ENCODE data around the gene A3GALT2.

The A3GALT2 gene

DNA sequence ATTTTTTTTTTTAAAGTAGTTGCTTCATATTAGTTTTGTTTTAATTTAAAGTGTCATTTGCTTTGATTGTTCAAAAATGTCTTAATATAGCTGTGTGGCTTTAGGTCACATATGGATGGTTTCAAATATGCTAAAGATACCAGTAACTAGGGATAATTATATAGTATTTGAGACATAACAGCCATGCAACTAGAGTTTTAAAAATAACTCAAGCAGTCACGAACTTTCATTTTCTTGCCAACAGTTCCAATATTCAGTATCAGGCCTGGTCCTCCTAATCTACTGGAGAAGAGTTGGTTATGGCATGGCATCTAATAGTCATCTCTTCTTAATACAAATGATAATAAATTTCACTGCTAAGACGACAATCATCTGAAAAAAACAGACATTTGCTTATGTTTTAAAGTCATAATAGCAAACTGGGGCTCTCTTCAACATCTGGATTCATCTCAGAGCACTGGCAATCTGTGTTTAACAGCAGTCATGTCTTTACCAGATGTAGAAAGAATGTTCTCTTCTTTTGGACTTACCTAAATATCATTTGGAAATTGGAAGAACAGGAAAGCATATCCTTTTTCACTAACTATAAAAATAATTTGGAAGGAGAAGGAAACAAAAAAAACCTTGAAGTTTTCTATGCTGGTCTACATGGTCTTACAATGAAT, 24.1 kb upstream of the A3GALT2 start:
- TF ChIP-seq, protein P1, sequence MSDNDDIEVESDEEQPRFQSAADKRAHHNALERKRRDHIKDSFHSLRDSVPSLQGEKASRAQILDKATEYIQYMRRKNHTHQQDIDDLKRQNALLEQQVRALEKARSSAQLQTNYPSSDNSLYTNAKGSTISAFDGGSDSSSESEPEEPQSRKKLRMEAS (IDR thresholded peaks at IDR 0.05; ENCODE audit: low read depth, low read length) = no peak
- TF ChIP-seq MYC (IDR thresholded peaks at IDR 0.05; ENCODE audit: low read depth, low read length) (no peak), POLR2A (IDR thresholded peaks at IDR 0.05; ENCODE audit: extremely low read depth, insufficient read length) (no peak)
- TF ChIP-seq, protein P2, sequence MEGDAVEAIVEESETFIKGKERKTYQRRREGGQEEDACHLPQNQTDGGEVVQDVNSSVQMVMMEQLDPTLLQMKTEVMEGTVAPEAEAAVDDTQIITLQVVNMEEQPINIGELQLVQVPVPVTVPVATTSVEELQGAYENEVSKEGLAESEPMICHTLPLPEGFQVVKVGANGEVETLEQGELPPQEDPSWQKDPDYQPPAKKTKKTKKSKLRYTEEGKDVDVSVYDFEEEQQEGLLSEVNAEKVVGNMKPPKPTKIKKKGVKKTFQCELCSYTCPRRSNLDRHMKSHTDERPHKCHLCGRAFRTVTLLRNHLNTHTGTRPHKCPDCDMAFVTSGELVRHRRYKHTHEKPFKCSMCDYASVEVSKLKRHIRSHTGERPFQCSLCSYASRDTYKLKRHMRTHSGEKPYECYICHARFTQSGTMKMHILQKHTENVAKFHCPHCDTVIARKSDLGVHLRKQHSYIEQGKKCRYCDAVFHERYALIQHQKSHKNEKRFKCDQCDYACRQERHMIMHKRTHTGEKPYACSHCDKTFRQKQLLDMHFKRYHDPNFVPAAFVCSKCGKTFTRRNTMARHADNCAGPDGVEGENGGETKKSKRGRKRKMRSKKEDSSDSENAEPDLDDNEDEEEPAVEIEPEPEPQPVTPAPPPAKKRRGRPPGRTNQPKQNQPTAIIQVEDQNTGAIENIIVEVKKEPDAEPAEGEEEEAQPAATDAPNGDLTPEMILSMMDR (IDR thresholded peaks at IDR 0.05; ENCODE audit: low read depth, low read length) = no peak
- no peak for DNase-seq (ENCODE audit: low read depth)
- no peak overlapping the region for H3K4me3 ChIP-seq (ENCODE audit: low read depth, low read length)

DNA sequence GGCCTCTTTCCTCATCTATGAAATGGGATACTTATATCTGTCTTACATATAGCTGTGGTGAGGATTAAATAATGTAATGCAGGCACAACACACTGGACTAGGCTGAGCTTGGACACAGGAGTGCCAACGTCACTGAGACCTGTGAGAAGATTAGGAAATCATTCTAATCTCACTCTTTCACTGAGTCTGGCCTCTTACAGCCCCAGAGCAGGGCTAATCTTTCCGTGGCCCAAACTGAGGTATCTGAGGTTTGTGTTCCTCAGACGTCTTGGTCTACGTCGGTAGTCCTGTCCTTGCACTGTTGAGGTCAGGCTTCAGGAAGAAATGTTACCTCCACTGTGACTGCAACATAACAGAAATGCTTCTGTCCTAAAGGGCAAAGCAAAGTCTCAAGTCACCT, 22.6 kb upstream of the A3GALT2 start:
- TF ChIP-seq, protein P1 (IDR thresholded peaks at IDR 0.05; ENCODE audit: low read depth, low read length) = no peak
- TF ChIP-seq, protein P2 (IDR thresholded peaks at IDR 0.05; ENCODE audit: low read depth, low read length) = no peak
- TF ChIP-seq MYC (IDR thresholded peaks at IDR 0.05; ENCODE audit: low read depth, low read length) (no peak), POLR2A (IDR thresholded peaks at IDR 0.05; ENCODE audit: extremely low read depth, insufficient read length) (no peak)
- no peak overlapping the region for H3K4me3 ChIP-seq (ENCODE audit: low read depth, low read length)
- no peak for DNase-seq (ENCODE audit: low read depth)

DNA sequence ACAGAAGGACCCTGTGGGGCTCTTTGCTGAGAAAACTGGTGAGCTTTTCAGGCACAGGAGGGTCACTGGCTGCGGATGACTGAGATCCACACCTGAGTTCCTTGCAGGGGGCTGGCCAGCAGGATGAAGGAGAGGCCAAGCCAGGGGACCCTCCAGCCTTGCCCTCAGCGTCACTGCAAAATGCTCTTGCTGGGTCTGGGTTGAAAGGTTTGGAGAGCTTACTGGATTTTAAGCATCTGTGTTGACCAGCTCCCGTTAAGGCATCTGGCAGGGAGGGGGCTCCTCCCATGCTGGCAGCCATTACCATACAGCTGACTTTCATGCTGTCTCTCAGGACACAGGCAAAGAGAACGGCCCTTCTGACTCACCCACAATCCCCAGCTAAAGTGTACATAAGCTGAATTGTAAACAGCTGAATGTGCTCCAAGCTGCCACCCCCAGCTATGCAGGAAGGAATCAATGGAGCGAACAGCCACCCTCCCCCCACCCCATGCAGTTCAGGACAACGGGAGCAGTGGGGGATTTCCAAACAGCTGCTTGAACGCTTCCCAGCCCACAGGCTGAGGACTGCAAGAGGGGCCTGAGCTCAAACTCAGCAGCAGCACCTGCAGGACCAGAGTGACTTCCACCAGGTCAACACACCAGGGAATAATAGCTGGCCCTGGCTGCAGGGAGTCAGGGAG, 21.3 kb upstream of the A3GALT2 start:
- DNase-seq (ENCODE audit: low read depth) = no peak
- no peak for TF ChIP-seq MYC (IDR thresholded peaks at IDR 0.05; ENCODE audit: low read depth, low read length)
- no peak overlapping the region for H3K4me3 ChIP-seq (ENCODE audit: low read depth, low read length)

DNA sequence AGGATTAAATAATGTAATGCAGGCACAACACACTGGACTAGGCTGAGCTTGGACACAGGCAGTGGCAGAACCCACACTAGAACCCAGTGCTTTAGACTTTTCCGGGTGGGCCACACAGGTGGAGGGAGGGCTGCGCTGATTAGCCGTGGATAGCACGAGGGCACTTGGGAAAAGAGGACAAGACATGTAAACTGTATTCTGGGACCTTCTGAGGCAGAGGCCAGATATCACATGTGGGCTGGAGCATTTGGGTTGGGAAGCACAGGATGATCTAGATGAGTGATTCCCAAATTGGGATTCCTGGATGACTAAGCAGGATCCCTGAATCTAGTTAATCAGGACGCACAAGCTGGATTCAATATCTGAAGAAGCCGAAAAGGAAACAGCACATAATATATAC, 20.3 kb upstream of the A3GALT2 start:
- no peak for TF ChIP-seq POLR2A (IDR thresholded peaks at IDR 0.05; ENCODE audit: extremely low read depth, insufficient read length)
- TF ChIP-seq MYC (IDR thresholded peaks at IDR 0.05; ENCODE audit: low read depth, low read length) = no peak
- TF ChIP-seq, protein P1 (IDR thresholded peaks at IDR 0.05; ENCODE audit: low read depth, low read length) = no peak
- TF ChIP-seq, protein P2 (IDR thresholded peaks at IDR 0.05; ENCODE audit: low read depth, low read length) = no peak
- no peak overlapping the region for H3K4me3 ChIP-seq (ENCODE audit: low read depth, low read length)
- DNase-seq (ENCODE audit: low read depth) = no peak

DNA sequence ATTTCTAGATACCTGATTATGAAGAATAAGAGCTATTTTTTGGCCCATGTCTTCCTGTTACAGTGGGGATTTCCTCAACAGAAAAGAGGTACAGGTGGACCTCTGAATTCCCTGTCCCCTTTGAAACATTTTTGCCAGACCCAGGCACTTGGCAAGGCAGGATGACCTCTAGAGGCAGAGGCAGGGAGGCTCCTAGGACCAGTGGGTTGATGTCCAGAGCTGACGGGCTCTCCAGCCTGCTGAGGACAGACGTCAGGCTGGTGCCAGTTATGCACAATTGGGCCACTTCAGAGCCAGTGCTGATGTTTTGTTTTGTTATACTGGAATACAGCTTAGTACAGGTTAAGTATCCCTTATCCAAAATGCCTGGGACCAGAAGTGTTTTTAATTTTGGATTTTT, 18.5 kb upstream of the A3GALT2 start:
- no peak overlapping the region for H3K4me3 ChIP-seq (ENCODE audit: low read depth, low read length)
- no peak for TF ChIP-seq POLR2A (IDR thresholded peaks at IDR 0.05; ENCODE audit: extremely low read depth, insufficient read length)
- TF ChIP-seq, protein P1 (IDR thresholded peaks at IDR 0.05; ENCODE audit: low read depth, low read length) = no peak
- TF ChIP-seq MYC (IDR thresholded peaks at IDR 0.05; ENCODE audit: low read depth, low read length) = no peak
- TF ChIP-seq, protein P2 (IDR thresholded peaks at IDR 0.05; ENCODE audit: low read depth, low read length) = no peak
- DNase-seq (ENCODE audit: low read depth) = no peak

DNA sequence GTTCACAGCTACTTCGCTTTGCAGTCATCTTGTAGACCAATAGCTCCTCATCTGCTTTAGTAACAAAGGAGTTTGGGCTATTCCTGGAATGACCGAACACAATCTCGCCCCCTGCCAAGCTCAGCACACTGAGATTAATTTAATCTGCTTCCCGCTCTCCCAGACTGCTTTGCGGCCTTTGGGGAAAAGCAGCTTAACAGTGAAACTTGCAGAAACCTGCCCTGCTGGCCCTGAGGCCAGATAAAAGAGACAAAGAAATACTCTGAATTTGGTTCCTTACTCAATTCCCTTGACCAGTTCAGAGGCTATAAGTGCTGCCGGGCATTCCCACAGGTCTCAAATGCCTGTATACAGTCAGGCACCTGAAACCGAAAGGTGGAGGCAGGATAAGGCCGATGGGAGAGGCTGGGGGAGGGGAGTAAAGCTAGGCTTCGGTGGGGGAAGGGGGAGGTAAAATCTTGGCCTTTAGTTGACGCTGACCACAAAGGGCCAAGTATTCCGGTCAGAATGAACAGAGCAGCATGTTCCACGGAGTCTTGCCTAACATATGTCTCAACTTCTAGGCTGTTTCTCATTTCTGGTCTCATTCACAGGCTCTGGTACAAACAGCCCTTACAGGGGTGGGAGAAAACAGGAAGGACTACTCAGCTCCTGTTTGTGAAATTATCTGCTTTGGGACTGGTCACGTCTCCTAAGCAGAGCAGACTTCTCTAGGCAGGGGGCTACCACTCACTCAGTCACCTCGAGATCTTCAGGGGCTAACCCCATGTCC, 17.7 kb upstream of the A3GALT2 start:
- DNase-seq (ENCODE audit: low read depth) = peak; percentile 91
- no peak overlapping the region for H3K4me3 ChIP-seq (ENCODE audit: low read depth, low read length)
- TF ChIP-seq MYC (IDR thresholded peaks at IDR 0.05; ENCODE audit: low read depth, low read length) (peak; percentile 83), POLR2A (IDR thresholded peaks at IDR 0.05; ENCODE audit: extremely low read depth, insufficient read length) (no peak)
- TF ChIP-seq, protein P1 (IDR thresholded peaks at IDR 0.05; ENCODE audit: low read depth, low read length) = peak; percentile 79
- TF ChIP-seq, protein P2 (IDR thresholded peaks at IDR 0.05; ENCODE audit: low read depth, low read length) = no peak

All from NB4 (cell line).